Chondrocyte (in vitro differentiated cells): ENCODE results near the gene CLDN4. TPM values are rescaled to one million over a fixed set of nuclear protein-coding genes. Genes with fewer than 3 reads are reported as not detected.

Experiments
- DNase-seq: peaks from one replicate; pipeline ENCODE4 v3.0.0; 2021; ENCODE audit warnings: mixed read lengths, low spot score
- H3K27ac Mint-ChIP-seq: one replicate; pipeline ENCODE4 v1.8.0; 2021; ENCODE audit warnings: mild to moderate bottlenecking, moderate library complexity, mixed read lengths; ENCODE audit not compliant: unreplicated experiment
- H3K27me3 Mint-ChIP-seq: 2 replicates; pipeline ENCODE4 v1.8.0; 2021; ENCODE audit warnings: low read depth, mixed read lengths
- H3K36me3 Mint-ChIP-seq: 2 replicates; pipeline ENCODE4 v1.8.0; 2021; ENCODE audit warnings: low read depth, mixed read lengths
- H3K4me1 Mint-ChIP-seq: 2 replicates; pipeline ENCODE4 v1.8.0; 2021; ENCODE audit warnings: low read depth, mild to moderate bottlenecking, mixed read lengths
- H3K4me3 Mint-ChIP-seq: one replicate; pipeline ENCODE4 v1.8.0; 2021; ENCODE audit warnings: mild to moderate bottlenecking, moderate library complexity, mixed read lengths; ENCODE audit not compliant: unreplicated experiment
- H3K9me3 Mint-ChIP-seq: 2 replicates; pipeline ENCODE4 v1.8.0; 2021; ENCODE audit warnings: low read depth, mixed read lengths
- CTCF ChIP-seq: fragments of 200-600 bp; sonication (generic); IDR thresholded peaks from 2 replicates; pipeline ENCODE4 v1.5.0; 2021; ENCODE audit warnings: antibody characterized with exemption, mild to moderate bottlenecking, moderate library complexity
- total RNA-seq: library from RNA; stranded (reverse); gene quantifications from 3 replicates; pipeline ENCODE4 v1.2.1, GENCODE V29; 2021

The CLDN4 gene
- total RNA-seq, 1 donor from 2014 or later = 0.35 TPM

- TF ChIP-seq CTCF = no peak
- Mint-ChIP-seq H3K4me1 (no peaks in the 10 kb centered on the region), H3K27ac (no peak overlapping the region), H3K4me3 (no peak overlapping the region), H3K36me3 (no peaks in the 10 kb centered on the region), H3K9me3 (no peaks in the 10 kb centered on the region), H3K27me3 (peaks cover 3% of the 10 kb centered on the region)
- DNase-seq = no peak
Measured at GRCh38 chr7:73799282-73800141, 31.3 kb upstream of the CLDN4 start.

GRCh38 chr7:73801577-73801976 lies 29.2 kb upstream of the CLDN4 start:
- H3K27ac Mint-ChIP-seq = no peak overlapping the region
- no peak for TF ChIP-seq CTCF
- DNase-seq = no peak
- no peaks in the 10 kb centered on the region for H3K36me3 Mint-ChIP-seq
- no peak overlapping the region for H3K4me3 Mint-ChIP-seq
- H3K4me1 Mint-ChIP-seq = no peaks in the 10 kb centered on the region
- peaks cover 3% of the 10 kb centered on the region for H3K27me3 Mint-ChIP-seq
- no peaks in the 10 kb centered on the region for H3K9me3 Mint-ChIP-seq

DNA sequence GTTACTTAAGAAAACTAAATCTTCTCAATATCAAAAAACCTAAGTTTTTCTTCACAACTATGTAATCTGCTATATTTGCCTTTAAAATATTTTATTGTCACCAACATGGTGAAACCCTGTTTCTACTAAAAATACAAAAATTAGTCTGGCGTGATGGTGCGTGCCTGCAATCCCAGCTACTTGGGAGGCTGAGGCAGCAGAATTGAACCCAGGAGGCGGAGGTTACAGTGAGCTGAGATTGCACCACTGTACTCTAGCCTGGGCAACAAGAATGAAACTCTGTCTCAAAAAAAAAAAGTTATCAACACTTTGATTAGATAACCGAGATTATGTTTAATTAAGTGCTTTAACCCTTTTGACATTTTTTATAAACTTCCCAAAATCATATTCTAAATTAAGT lies 28.3 kb upstream of the CLDN4 start:
- H3K36me3 Mint-ChIP-seq = no peaks in the 10 kb centered on the region
- H3K9me3 Mint-ChIP-seq = no peaks in the 10 kb centered on the region
- no peak overlapping the region for H3K27ac Mint-ChIP-seq
- no peak for TF ChIP-seq CTCF
- no peak for DNase-seq
- peaks cover 3% of the 10 kb centered on the region for H3K27me3 Mint-ChIP-seq
- no peak overlapping the region for H3K4me3 Mint-ChIP-seq
- H3K4me1 Mint-ChIP-seq = no peaks in the 10 kb centered on the region

DNA sequence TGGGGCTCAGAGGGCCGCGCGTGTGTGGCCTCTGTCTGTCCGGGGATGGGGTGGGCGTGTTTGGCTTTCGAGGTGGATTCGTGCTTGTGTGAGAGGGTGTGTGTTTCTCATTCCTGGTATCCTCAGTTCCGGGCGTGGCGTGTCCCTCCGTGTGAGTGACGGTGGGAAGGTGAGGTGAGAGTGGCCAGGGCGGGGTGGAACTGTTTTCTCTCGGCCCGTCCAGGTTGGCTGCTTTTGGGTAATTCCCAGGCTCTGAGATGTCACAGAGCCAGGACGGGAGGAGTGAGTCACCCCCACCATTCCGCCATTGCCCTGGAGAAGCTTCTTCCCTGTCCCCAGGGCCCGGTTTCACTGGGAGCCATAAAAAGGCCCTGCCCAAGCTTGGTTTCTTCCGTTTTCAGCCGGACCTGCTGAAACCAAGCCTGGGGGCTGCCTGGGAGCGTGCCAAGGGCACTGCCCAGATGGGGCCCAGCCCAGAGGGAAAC lies 21.3 kb upstream of the CLDN4 start:
- Mint-ChIP-seq H3K4me1 (no peaks in the 10 kb centered on the region), H3K4me3 (no peak overlapping the region), H3K27ac (no peak overlapping the region), H3K27me3 (peaks cover 1% of the 10 kb centered on the region), H3K9me3 (peaks cover 7% of the 10 kb centered on the region), H3K36me3 (no peaks in the 10 kb centered on the region)
- no peak for TF ChIP-seq CTCF
- DNase-seq = peak; percentile 64

DNA sequence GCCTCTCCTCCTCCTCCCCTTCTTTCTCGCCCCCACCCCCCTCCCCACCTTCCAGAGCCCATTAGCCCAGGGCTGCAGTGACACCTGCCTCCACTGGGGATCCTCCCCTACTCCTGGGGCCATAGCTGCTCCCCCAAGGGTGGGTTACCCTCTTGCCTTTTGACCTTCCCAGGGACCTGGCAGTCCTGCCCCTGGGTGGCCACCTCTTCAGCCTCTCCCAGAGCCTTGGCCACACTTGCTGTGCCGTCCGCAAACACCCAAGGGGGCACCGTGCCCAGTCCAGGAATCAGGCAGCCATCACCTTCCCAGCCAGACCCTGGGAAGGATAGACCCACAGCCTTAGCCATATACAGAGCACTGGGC lies 19.8 kb upstream of the CLDN4 start:
- Mint-ChIP-seq H3K9me3 (peaks cover 7% of the 10 kb centered on the region), H3K4me3 (no peak overlapping the region), H3K27me3 (peaks cover 1% of the 10 kb centered on the region), H3K4me1 (no peaks in the 10 kb centered on the region), H3K36me3 (no peaks in the 10 kb centered on the region), H3K27ac (no peak overlapping the region)
- TF ChIP-seq CTCF = no peak
- DNase-seq = peak; percentile 78
